HG02678 (cell line): ENCODE measurements around the gene TMEM222.
"Not testable (repeated sequence)": the region's sequence is repeated elsewhere in the genome, so short reads cannot be mapped to it uniquely, and the experiment has no call there.

Experiments
- ATAC-seq: cut with Tn5 transposase; IDR thresholded peaks from one replicate; pipeline ENCODE4 v1.9.1; 2021; ENCODE audit warnings: mild to moderate bottlenecking, moderate library complexity; ENCODE audit not compliant: unreplicated experiment

Gene TMEM222

GRCh38 chr1:27321813-27322568 is at the start of gene TMEM222:
Gene TMEM222, plus strand, starts transcription at chr1:27322163. Its CDS starts 35 bp downstream, at chr1:27322198.
- peak; percentile 94 for ATAC-seq

- ATAC-seq = no peak
These were observed 47.8 kb upstream of the TMEM222 start for GRCh38 chr1:27274204-27274603.

GRCh38 chr1:27275696-27276095 is 46.3 kb upstream of the TMEM222 start:
- no peak for ATAC-seq

GRCh38 chr1:27284425-27285273 is 37.3 kb upstream of the TMEM222 start:
- no peak for ATAC-seq

GRCh38 chr1:27285274-27285660 is 36.7 kb upstream of the TMEM222 start:
- no peak for ATAC-seq

DNA sequence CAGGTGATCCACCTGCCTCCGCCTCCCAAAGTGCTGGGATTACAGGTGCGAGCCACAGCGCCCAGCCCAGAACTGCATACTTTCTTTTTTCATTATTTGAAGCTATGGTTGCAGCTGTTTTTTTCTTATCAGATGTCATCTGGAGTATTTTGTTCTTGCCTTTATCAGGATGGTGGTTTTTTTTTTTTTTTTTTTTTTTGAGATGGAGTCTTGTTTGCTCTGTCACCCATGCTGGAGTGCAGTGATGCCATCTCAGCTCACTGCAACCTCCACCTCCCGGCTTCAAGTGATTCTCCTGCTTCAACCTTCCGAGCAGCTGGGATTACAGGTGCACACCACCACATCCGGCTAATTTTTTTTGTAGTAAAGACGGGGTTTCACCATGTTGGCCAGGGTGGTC is 36.1 kb upstream of the TMEM222 start:
- not testable (repeated sequence) for ATAC-seq

DNA sequence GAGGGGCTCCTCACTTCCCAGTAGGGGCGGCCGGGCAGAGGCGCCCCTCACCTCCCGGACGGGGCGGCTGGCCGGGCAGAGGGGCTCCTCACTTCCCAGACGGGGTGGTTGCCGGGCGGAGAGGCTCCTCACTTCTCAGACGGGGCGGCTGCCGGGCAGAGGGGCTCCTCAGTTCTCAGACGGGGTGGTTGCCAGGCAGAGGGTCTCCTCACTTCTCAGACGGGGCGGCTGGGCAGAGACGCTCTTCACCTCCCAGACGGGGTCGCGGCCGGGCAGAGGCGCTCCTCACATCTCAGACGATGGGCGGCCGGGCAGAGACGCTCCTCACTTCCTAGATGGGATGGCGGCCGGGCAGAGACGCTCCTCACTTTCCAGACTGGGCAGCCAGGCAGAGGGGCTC is 32.8 kb upstream of the TMEM222 start:
- ATAC-seq = not testable (repeated sequence)

GRCh38 chr1:27290581-27290980 is 31.4 kb upstream of the TMEM222 start:
- ATAC-seq = no peak

GRCh38 chr1:27292106-27292505 is 29.9 kb upstream of the TMEM222 start:
- no peak for ATAC-seq

DNA sequence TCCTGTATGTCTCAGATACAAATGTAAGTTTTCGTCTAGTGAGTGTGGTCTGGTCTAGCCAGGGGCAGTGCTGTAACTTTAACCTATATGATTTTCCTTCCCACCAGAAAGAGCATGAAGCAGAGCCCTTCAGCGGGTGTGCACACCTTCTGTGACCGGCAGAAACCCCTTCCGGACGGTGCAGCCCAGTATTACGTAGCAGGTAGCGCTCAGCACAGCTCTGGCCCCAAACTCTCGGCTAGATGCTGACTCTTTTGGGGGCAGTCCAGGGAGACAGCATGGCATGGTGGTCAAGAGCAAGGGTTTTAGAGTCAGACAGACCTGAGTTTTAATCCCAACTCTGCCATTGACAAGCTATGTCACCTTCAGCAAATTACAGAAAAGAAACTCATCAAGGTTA is 28.0 kb upstream of the TMEM222 start:
- ATAC-seq = no peak

- ATAC-seq = no peak
These were observed 25.1 kb upstream of the TMEM222 start for GRCh38 chr1:27296773-27297291.

DNA sequence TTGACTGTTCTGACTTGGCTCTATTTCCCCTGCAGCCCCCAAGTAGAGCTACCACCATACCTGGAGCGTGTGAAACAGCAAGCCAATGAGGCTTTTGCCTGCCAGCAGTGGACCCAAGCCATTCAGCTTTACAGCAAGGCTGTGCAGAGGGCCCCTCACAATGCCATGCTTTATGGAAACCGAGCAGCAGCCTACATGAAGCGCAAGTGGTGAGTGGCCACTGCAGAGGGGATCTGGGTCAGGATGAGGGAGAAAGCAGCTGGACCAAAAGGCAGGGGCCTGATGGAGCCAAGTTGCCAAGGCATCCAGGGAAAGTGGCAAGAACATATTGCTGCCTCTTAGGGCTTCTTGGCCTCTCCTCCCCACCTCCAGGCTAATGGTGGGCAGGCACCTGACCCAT is 24.1 kb upstream of the TMEM222 start:
- ATAC-seq = no peak

DNA sequence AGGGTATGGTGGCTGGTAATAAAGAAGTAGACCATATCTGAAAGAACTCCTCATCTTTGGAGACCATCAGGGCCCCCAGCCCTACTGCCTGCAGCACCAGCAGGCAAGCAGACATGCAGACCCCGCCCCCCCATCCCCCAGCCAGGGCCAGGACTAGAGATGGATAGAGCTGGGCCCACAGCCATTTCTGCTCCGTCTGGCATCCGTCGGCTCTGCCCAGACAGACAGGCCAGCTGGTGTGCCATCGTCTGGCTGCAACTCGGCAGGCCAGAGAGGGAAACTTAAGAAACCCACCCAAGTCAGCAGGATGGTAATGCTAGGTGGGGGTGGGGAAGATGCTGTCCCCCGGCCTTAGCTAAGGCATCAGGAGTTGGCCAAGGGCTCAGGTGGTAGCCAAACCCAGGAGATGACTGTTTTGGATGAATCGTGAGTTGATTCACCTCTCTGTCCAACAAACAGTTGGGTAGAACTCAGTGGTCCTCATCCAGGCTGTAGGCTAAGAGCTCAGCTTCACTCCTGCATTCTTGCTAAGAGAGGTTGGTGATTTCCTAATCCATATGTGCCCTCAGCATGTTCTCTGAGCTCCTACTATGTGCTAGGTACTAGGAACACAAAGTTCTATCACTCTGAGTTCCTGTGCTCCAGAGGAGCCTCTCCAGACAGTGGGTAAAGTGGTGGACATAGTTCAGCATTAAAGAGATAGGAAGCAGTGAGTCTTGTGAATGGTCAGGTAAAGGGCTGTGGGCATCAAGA is 23.2 kb upstream of the TMEM222 start:
- ATAC-seq = no peak

DNA sequence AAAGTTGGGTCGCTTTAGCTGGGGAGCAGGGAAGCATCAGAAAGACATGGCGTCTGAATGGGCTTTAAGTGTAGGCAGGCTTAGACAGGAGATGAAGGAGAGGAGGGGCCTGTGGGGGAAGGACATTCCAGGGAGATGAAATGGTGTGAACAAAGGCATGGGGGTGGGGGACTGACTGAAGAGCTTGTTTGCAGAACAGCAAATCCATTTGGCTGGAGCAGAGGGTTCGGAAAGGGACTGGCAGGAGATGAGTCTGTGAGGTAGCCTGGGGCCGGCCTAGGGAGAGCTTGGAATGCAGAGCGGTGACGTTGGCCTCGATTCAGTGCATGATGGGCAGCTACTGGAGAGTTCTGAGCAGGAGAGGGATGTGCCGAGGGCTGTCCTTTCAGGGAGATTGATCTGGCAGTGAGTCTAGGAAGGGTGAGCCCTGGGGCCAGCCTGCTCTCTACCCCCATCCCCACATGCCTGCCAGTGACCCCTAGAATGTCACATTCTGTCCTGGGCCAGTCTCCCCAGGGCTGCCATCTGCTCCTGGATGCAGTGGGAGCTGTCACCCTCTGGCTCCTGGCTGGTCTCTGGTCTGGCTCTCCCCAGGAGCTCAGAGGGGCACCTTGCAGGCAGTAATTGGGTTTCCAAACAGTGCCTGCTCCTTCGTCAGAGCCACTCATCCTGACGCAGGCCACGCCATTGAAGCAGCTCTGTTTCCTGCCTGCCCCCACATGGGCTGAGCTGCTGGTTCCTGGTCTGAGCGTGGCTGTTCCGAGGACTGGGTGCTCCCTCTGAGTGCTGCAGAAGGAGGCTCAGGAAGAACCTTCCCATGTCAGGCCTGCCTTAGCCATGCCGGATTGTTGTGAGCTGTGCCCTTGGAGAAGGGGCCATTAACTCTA is 22.3 kb upstream of the TMEM222 start:
- no peak for ATAC-seq

GRCh38 chr1:27300341-27301051 is 21.5 kb upstream of the TMEM222 start:
- ATAC-seq = no peak

DNA sequence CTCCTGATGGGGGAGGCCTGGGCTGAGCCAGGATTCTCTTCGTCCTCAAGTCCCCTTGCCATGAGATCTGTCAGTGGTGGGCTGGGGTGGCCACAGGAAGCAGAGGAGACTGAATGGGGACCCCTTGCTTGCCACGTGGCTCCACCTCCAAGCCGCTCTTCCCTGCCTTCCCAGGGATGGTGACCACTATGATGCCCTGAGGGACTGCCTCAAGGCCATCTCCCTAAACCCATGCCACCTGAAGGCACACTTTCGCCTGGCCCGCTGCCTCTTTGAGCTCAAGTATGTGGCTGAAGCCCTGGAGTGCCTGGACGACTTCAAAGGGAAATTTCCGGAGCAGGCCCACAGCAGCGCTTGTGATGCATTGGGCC is 20.9 kb upstream of the TMEM222 start:
- no peak for ATAC-seq

DNA sequence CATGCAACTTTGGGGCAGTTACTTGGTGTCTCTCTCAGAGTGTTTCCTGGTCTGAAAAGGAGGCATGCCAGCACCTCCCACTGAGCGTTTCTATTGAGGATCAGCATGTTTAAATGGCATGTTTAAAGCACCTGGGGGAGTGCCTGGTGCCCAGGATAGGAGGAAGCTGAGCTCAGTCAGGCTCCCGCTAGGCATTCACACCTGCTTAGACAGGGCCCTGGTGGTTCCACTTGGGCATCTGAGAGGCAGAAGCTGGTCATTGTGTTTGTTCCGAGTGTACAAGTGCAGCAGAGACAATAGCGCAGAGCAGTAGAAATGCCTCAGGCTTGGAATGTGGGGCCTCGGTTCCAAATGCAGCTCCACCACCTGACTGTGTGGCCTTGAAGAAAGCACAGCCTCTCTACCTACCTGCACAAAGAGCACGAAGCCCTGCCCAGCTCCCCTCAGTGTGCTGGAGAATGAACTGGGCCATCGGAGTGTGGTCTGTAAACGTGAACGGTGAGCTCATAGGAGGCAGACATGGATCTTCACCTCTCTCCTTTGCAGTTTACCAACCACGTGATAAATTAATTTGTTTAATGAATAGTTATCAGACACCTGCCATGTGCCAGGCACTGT is 20.3 kb upstream of the TMEM222 start:
- no peak for ATAC-seq

DNA sequence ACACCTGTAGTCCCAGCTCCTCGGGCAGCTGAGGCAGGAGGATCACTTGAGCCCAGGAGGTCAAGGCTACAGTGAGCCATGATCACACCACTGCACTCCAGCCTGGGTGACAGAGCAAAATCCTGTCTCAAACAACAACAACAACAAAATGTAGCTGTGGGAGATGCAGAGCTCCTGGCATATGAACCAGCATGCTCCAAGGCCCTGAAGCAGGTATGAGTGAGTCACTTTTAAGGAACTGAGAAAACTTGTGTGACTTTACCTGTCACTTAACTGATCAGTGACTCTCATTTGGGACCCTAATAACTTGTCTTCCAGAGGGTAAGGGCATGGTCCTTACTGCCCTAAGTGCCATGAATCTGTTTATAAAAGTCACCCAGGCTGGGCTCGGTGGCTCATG is 19.4 kb upstream of the TMEM222 start:
- no peak for ATAC-seq

DNA sequence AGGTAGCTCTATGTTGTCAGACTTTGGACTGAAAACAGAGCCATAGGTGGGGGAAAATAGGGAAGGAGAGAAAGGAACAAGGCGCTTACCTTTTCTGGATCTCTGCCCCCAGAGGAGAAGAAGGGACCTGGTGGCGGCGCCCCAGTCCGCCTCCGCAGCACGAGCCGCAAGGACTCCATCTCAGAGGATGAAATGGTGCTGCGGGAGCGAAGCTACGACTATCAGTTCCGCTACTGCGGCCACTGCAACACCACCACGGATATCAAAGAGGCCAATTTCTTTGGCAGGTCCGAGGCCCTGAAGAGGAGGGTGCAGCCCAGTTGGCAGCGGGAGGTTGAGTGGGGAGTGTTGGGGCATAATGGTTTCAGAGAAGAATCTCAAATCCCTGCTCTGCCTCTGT is 18.5 kb upstream of the TMEM222 start:
- ATAC-seq = no peak
